GM12878 (cell line): ENCODE measurements around the gene FFAR2. TPM values are rescaled to one million over a fixed set of nuclear protein-coding genes. Genes with fewer than 3 reads are reported as not detected.

ENCODE experiments used
- BMI1 ChIP-seq: fragments of 450-650 bp; IDR thresholded peaks from 2 replicates; pipeline ENCODE4 v1.6.1; 2016; ENCODE audit warnings: mild to moderate bottlenecking, moderate library complexity, borderline replicate concordance
- CREM ChIP-seq: IDR thresholded peaks from 2 replicates; pipeline ENCODE4 v1.6.1; 2014; ENCODE audit warnings: antibody characterized with exemption, low read depth
- EED ChIP-seq: sonication (generic); IDR thresholded peaks from 2 replicates; pipeline ENCODE4 v1.6.1; 2016; ENCODE audit warnings: antibody characterized with exemption, low read depth
- EP300 ChIP-seq, 2 experiments: fragments of 150-350 bp in 1 of 2; IDR thresholded peaks; 2 replicates each; pipeline ENCODE4 v1.6.1; 2011 to 2012; ENCODE audit warnings: low read depth in 2 of 2, low read length in 2 of 2, borderline replicate concordance in 1 of 2, improper control_type of control experiment in 1 of 2, inconsistent platforms in 1 of 2; ENCODE audit not compliant: control insufficient read depth in 1 of 2
- IRF5 ChIP-seq: fragments of 450-650 bp; IDR thresholded peaks from 2 replicates; pipeline ENCODE4 v1.6.1; 2017; ENCODE audit warnings: borderline replicate concordance
- POLR2AphosphoS5 ChIP-seq: IDR thresholded peaks from 2 replicates; pipeline ENCODE4 v1.6.1; 2011; ENCODE audit warnings: mild to moderate bottlenecking, low read length, inconsistent platforms
- RAD21 ChIP-seq: IDR thresholded peaks from 2 replicates; pipeline ENCODE4 v1.6.1; 2011; ENCODE audit warnings: mild to moderate bottlenecking, low read depth, low read length, moderate library complexity; ENCODE audit not compliant: insufficient read depth
- RAD51 ChIP-seq: fragments of 450-650 bp; IDR thresholded peaks from 2 replicates; pipeline ENCODE4 v1.6.1; 2016; ENCODE audit warnings: moderate library complexity, mild to moderate bottlenecking, inconsistent platforms
- SREBF1 ChIP-seq: IDR thresholded peaks from 2 replicates; pipeline ENCODE4 v1.6.1; 2012; ENCODE audit warnings: mild to moderate bottlenecking, low read length
- ZBED1 ChIP-seq: IDR thresholded peaks from 2 replicates; pipeline ENCODE4 v1.6.1; 2016; ENCODE audit warnings: borderline replicate concordance
- polyA plus RNA-seq, 11 experiments: library from polyadenylated mRNA; depleted of rRNA in 4 of 11; unstranded in 6 of 11; stranded (reverse) in 5 of 11; fragments of >200 nt; fragmentation: Nextera tagmentation in 4 of 11; fragmentation: Illumina TruSeq in 1 of 11; extraction: Ambion mirVana in 4 of 11; extraction: Trizol in 1 of 11; gene quantifications; 1 replicate in 1 of 11; 2 replicates in 10 of 11; pipeline versions ENCODE4 v1.2.1 to v1.2.3, GENCODE V29; 2011 to 2016; ENCODE audit warnings: inconsistent platforms in 2 of 11, missing spikeins in 2 of 11, low read depth in 1 of 11
- total RNA-seq, 4 experiments: library from RNA; depleted of rRNA in 3 of 4; stranded (reverse); fragments of >200 nt in 3 of 4; fragmentation: Illumina TruSeq in 1 of 4; extraction: Trizol in 1 of 4; gene quantifications; 2 replicates each; pipeline versions ENCODE4 v1.2.1 to v1.2.3, GENCODE V29; 2013 to 2021
- TF ChIP-seq, protein P1 (sequence below): IDR thresholded peaks from 2 replicates; pipeline ENCODE4 v1.6.1; 2012; ENCODE audit warnings: low read depth, low read length, improper control_type of control experiment
- TF ChIP-seq, protein P2 (sequence below): fragments of 450-650 bp; IDR thresholded peaks from 2 replicates; pipeline ENCODE4 v1.6.1; 2018; ENCODE audit warnings: mild to moderate bottlenecking, low read depth, moderate library complexity; ENCODE audit not compliant: partially characterized antibody
- TF ChIP-seq, protein P3 (sequence below): IDR thresholded peaks from 2 replicates; pipeline ENCODE4 v1.6.1; 2011; ENCODE audit warnings: borderline replicate concordance, low read depth, mild to moderate bottlenecking, moderate library complexity, low read length; ENCODE audit not compliant: insufficient read depth, poor library complexity, severe bottlenecking
- TF ChIP-seq, protein P4 (sequence below), 3 experiments: IDR thresholded peaks in 2 of 3; conservative IDR thresholded peaks in 1 of 3; 2 replicates each; pipeline ENCODE4 v1.5.1; 2011; ENCODE audit warnings: low read depth in 3 of 3, low read length in 3 of 3, mild to moderate bottlenecking in 3 of 3, control low read depth in 2 of 3, moderate library complexity in 2 of 3, inconsistent platforms in 1 of 3, mixed read lengths in 1 of 3; ENCODE audit not compliant: control insufficient read depth in 2 of 3, insufficient read depth in 1 of 3; ENCODE audit errors: extremely low read depth in 1 of 3

Gene FFAR2
- total and polyA plus RNA-seq, 10 of the 15 experiments (the other 5 are each of a cell fraction or from before 2014, with no cell fraction given): 0.05 to 4.0 (median 2.1) TPM

DNA sequence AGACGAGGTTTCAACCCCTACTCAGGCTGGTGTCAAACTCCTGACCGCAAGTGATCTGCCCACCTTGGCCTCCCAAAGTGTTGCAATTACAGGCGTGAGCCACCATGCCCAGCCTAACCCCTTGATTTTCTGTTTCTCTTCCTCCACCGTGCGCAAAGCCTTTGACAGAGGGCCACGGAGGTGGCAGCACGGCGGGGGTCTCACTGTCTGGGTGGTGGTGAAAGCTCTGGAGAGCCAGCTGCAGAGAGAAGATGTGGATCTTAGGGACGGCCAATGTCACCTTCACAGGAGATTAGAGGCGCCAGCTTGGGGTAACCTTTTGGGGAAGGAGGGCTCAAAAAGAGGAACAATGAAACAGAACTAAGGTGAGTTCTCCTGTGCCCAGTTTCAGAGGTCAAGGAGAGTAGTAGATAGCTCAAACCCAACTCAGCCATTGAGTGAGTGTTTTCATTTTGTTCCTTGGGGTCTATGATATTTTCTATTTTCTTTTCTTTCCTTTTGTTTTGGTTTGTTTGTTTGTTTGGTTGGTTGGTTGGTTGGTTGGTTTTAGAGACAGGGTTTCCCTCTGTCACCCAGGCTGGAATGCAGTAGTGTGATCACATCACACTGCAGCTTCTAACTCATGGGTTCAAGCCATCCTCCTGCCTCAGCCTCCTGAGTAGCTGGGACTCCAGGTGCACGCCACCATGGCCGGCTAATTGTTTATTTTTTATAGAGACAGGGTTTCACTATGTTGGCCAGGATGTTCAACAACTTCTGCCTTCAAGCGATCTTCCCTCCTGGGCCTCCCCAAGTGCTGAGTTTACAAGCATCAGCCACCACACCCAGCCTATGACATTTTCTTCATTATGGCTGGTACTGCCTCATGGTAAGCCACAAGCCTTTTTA is 39.5 kb upstream of the FFAR2 start (continued):
- TF ChIP-seq BMI1: no peak
- no peak for TF ChIP-seq POLR2AphosphoS5
- TF ChIP-seq, protein P1, sequence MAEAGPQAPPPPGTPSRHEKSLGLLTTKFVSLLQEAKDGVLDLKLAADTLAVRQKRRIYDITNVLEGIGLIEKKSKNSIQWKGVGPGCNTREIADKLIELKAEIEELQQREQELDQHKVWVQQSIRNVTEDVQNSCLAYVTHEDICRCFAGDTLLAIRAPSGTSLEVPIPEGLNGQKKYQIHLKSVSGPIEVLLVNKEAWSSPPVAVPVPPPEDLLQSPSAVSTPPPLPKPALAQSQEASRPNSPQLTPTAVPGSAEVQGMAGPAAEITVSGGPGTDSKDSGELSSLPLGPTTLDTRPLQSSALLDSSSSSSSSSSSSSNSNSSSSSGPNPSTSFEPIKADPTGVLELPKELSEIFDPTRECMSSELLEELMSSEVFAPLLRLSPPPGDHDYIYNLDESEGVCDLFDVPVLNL: no peak
- TF ChIP-seq, protein P2, sequence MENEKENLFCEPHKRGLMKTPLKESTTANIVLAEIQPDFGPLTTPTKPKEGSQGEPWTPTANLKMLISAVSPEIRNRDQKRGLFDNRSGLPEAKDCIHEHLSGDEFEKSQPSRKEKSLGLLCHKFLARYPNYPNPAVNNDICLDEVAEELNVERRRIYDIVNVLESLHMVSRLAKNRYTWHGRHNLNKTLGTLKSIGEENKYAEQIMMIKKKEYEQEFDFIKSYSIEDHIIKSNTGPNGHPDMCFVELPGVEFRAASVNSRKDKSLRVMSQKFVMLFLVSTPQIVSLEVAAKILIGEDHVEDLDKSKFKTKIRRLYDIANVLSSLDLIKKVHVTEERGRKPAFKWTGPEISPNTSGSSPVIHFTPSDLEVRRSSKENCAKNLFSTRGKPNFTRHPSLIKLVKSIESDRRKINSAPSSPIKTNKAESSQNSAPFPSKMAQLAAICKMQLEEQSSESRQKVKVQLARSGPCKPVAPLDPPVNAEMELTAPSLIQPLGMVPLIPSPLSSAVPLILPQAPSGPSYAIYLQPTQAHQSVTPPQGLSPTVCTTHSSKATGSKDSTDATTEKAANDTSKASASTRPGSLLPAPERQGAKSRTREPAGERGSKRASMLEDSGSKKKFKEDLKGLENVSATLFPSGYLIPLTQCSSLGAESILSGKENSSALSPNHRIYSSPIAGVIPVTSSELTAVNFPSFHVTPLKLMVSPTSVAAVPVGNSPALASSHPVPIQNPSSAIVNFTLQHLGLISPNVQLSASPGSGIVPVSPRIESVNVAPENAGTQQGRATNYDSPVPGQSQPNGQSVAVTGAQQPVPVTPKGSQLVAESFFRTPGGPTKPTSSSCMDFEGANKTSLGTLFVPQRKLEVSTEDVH: no peak
- 0 out of 2 replicates have a peak, but pooled peaks have one; percentile 37 for TF ChIP-seq CREM
- TF ChIP-seq IRF5: no peak
- no peak for TF ChIP-seq RAD21
- TF ChIP-seq EP300 (IDR thresholded peaks at IDR 0.05; ENCODE audit: borderline replicate concordance in 1 of 2, control insufficient read depth in 1 of 2, low read depth in 2 of 2, low read length in 2 of 2): peak; percentile 54 to 68; a peak in 2 of 4 replicates
- TF ChIP-seq, protein P3, sequence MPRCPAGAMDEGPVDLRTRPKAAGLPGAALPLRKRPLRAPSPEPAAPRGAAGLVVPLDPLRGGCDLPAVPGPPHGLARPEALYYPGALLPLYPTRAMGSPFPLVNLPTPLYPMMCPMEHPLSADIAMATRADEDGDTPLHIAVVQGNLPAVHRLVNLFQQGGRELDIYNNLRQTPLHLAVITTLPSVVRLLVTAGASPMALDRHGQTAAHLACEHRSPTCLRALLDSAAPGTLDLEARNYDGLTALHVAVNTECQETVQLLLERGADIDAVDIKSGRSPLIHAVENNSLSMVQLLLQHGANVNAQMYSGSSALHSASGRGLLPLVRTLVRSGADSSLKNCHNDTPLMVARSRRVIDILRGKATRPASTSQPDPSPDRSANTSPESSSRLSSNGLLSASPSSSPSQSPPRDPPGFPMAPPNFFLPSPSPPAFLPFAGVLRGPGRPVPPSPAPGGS: no peak
- TF ChIP-seq, protein P4, sequence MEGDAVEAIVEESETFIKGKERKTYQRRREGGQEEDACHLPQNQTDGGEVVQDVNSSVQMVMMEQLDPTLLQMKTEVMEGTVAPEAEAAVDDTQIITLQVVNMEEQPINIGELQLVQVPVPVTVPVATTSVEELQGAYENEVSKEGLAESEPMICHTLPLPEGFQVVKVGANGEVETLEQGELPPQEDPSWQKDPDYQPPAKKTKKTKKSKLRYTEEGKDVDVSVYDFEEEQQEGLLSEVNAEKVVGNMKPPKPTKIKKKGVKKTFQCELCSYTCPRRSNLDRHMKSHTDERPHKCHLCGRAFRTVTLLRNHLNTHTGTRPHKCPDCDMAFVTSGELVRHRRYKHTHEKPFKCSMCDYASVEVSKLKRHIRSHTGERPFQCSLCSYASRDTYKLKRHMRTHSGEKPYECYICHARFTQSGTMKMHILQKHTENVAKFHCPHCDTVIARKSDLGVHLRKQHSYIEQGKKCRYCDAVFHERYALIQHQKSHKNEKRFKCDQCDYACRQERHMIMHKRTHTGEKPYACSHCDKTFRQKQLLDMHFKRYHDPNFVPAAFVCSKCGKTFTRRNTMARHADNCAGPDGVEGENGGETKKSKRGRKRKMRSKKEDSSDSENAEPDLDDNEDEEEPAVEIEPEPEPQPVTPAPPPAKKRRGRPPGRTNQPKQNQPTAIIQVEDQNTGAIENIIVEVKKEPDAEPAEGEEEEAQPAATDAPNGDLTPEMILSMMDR (IDR thresholded peaks at IDR 0.05 in 2 of 3, conservative IDR thresholded peaks at IDR 0.05 in 1 of 3; ENCODE audit: control insufficient read depth in 2 of 3, extremely low read depth in 1 of 3, insufficient read depth in 1 of 3, low read depth in 3 of 3, low read length in 3 of 3): no peak
- TF ChIP-seq RAD51: no peak
- no peak for TF ChIP-seq ZBED1
- TF ChIP-seq EED: peak; percentile 69
- TF ChIP-seq SREBF1: no peak
